DMS 273 (cell line): ENCODE measurements around the gene OR10H5.
A peak's percentile ranks its signal among the peaks of the same experiment; 100 is the strongest.
"Not testable (repeated sequence)": the region's sequence is repeated elsewhere in the genome, so short reads cannot be mapped to it uniquely, and the experiment has no call there.

Source experiments
- DNase-seq: peaks from one replicate; lab custom pipeline; 2025; ENCODE audit not compliant: unreplicated experiment; lab: John Stamatoyannopoulos, UW

The OR10H5 gene

DNA sequence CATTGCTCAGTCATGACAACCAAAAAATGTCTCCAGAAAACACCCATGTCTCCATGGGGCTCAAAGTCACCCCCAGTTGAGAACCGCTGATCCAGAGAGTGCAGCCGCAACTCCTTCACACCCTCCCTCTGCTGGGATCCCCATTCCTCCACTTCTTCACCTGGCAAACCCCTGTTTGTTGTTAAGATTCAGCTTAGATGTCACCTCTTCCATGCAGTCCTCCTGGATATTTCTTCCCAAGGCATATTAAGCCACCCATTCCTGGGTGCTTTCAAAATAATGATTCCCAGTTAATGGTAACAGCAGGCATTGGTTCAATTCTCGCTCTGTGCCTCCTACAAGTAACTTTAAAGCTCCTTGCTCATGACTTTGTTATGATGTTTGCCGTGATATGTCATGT lies 24.0 kb downstream of the OR10H5 start:
- no peak for DNase-seq

DNA sequence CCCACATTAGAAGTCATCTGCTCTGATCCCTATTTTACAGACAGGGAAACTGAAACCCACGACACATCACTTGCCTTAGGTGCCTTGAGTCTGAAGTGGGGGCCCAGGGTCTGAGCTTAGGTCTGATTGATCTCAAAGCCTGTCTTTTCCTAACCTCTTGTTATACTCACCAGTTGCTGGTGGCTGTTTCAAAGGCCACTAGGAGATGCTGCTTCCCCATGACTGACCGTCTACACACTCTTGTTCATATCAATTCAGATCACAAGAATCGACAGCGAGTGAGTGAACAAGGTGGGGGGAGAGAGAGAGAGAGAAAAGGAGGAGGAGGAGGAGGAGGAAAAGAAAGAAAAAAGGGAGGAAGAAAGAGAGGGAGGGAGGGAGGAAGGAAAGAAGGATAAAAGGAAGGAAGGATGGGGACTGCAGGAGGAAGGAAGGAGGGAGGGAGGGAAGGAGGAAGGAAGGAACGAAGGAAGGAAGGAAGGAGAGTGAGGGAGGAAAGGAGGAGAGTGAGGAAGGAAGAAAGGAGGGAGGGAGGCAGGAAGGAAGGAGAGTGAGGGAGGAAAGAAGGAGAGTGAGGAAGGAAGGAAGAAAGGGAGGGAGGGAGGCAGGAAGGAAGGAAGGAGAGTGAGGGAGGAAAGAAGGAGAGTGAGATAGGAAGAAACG lies 24.7 kb downstream of the OR10H5 start:
- DNase-seq = no peak

DNA sequence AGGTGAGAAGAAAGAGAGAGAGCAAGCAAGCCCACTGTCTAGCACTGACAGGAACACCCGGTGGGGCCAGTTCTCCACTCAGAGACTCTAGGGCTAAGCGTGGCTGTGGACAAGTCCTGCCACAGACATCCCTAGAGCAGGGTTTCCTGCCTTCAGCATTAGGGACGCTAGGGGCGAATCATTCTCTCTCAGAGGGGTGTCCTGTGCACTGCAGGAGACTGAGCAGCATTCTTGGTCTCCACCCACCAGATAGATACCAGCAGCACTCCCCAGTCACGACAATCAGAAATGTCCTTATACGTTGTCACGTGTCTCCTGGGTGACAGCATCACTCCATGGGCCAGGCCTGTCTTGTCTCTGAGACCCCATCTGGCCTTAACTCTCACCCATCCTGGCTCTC lies 26.5 kb downstream of the OR10H5 start:
- DNase-seq = no peak

DNA sequence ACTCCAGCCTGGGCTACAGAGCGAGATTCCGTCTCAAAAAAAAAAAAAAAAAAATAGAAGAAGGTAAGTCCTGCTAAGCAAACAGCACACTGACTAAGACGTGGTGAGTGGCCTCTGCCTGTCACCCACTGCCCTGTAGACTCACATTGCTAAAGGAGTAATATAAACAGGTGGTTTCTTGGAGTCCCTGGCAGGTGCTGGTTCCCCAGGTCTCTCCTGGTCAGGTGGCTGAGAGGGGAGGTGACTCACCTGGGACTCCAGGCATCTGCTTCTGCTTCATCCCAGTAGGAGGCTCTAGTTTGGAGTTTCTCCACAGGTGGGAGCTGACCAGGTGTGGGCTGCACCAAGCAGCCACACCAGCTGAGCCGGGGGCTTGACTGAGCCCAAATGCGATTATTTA lies 27.8 kb downstream of the OR10H5 start, which contains the start of gene OR10H1:
Gene OR10H1 (minus strand): TSS at position 359 of the 400 bp plus-strand sequence. CDS start 7,627 bp downstream, outside the sequence.
- DNase-seq = no peak

DNA sequence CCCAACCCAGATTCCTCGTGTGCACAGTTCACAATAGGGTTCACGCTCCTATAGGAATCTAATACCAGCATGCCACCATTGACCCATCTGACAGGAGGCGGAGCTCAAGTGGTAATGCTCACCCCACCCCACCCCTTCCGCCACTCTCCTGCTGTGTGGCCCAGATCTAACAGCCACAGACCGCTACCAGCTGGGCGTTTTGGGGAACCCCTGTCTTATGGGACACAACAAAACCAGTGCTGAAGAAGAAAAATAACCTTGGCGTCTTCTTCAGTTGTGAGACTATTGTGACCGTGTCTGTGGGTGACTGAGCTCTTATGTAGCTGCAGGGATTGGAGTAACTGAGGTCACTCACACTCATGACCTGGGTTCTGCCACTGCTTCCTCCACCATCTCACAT lies 33.2 kb downstream of the OR10H5 start:
- no peak for DNase-seq

DNA sequence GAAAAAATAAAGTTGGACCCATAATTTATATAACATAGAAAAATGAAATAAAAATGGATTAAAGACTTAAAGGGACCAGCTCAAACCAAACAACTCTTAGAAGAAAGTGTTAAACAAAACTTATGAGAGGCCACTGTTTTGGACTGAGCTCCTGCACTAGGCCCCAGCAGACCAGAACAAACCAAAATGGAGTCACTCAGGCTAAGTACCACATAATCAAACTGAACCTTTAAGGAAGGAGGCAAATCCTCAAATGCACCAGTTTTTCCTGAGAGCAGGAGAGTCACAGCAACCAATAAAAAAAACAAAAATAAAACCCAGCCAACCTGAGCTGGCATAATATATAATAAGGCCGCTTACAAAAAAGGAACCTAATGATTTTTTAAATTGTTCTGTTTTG lies 38.3 kb downstream of the OR10H5 start:
- DNase-seq = no peak

DNA sequence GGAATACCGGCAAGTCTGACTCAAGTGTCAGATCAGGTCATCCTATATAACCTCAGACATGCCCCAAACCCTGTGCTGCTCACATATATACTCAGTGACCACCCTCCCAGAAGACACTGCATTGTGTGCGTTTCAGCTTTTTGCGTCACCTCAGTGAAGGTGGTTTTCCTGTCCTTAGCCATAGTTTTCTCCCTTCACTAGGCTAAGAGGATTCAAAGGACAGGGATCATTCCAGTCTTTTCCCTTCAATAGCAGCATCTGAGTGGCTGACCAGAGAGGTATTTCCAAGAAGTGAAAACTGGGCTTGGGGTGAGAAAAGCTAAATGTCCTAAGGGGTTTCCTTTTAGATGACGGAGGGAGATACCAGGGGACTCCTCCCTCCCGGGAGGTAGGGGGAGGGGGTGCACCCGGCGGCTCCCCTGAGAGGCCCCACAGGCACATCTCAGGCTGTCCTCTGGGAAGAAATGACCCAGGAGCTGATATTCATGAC lies 40.7 kb downstream of the OR10H5 start:
- no peak for DNase-seq

DNA sequence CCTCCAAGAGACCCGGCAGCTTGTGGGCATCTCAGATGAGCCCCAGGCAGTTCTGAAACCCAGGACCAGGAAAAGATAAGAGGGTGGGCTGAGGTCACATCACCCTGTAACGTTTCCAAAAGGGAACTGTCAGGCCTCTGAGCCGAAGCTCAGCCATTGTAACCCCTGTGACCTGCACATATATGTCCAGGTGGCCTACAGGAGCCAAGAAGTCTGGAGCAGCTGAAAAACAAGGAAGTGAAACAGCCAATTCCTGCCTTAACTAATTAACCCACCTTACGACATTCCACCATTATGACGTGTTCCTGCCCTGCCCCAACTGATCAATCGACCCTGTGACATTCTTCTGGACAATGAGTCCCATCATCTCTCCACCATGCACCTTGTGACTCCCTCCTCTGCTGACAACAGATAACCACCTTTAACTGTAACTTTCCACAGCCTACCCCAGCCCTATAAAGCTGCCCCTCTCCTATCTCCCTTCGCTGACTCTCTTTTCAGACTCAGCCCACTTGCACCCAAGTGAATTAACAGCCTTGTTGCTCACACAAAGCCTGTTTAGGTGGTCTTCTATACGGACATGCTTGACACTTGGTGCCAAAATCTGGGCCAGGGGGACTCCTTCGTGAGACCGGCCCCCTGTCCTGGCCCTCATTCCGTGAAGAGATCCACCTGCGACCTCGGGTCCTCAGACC lies 41.3 kb downstream of the OR10H5 start:
- not testable (repeated sequence) for DNase-seq

DNA sequence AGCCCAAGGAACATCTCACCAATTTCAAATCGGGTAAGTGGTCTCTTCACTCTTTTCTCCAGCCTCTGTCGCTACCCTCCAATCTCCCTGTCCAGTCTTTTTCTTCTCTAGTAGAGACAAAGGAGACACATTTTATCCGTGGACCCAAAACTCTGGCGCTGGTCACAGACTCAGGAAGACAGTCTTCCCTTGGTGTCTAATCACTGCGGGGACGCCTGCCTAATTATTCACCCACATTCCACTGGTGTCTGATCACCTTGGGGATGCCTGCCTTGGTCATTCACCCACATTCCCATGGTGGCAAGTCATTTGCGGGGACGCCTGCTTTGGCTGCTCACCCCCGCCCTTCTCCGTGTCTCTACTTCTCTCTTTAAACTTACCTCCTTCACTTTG lies 41.8 kb downstream of the OR10H5 start:
- DNase-seq = no peak

DNA sequence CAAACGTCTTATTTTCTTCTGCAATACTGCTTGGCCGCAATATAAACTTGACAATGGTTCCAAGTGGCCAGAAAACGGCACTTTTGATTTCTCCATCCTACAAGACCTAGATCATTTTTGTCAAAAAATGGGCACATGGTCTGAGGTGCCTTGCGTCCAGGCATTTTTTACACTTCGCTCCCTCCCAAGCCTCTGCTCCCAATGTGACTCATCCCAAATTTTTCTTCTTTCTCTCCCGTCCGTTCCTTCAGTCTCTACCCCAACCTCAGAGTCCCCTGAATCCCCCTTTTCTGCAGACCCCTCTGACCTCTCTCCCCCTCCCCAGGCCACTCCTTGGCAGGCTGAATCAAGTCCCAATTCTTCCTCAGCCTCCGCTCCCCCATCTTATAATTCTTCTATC lies 42.3 kb downstream of the OR10H5 start:
- DNase-seq = no peak

DNA sequence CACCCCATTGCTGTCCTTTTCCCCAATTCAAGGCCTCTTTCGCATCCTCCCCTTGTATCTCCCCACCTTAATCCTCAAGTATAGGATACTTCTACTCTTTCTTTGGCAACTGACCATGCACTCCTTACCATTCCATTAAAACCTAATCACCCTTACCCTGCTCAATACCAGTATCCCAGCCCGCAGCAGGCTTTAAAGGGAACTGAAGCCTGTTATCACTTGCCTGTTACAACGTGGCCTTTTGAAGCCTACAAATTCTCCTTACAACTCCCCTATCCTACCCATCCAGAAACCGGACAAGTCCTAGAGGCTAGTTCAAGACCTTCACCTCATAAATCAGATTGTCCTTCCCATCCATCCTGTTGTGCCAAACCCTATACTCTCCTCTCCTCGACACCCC lies 44.2 kb downstream of the OR10H5 start:
- DNase-seq = no peak

DNA sequence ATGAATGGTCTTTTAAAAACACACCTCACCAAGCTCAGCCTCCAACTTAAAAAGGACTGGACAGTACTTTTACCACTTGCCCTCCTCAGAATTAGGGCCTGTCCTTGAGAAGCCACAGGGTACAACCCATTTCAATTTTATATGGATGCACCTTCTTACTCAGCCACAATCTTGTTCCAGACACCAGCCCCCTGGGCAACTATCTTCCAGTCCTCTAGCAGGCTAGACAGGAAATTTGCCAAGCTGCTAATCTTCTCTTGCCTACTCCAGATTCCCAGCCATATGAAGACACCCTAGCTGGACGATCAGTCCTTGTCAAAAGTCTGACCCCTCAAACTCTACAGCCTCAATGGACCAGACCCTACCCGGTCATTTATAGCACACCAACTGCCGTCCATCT lies 46.8 kb downstream of the OR10H5 start:
- DNase-seq = not testable (repeated sequence)

DNA sequence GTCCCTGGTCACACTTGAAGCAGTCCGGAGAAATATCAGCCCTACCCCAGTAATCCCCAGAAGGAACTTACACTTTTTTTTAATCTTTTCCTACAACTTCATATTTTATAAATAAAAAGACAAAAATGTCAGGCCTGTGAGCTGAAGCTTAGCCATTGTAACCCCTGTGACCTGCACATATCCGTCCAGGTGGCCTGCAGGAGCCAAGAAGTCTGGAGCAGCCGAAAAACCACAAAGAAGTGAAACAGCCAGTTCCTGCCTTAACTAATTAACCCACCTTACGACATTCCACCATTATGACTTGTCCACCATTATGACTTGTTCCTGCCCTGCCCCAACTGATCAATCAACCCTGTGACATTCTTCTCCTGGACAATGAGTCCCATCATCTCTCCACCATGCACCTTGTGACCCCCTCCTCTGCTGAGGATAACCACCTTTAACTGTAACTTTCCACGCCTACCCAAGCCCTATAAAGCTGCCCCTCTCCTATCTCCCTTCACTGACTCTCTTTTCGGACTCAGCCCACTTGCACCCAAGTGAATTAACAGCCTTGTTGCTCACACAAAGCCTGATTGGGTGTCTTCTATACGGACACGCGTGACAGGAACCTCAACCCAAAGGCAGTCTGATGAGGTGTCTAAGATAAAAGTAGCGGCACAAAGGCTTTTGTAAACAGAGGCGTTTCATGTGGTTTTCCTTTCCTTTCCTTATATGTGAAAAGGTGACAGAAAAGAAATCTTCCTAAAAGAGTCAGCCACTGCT lies 48.3 kb downstream of the OR10H5 start:
- DNase-seq = not testable (repeated sequence)

DNA sequence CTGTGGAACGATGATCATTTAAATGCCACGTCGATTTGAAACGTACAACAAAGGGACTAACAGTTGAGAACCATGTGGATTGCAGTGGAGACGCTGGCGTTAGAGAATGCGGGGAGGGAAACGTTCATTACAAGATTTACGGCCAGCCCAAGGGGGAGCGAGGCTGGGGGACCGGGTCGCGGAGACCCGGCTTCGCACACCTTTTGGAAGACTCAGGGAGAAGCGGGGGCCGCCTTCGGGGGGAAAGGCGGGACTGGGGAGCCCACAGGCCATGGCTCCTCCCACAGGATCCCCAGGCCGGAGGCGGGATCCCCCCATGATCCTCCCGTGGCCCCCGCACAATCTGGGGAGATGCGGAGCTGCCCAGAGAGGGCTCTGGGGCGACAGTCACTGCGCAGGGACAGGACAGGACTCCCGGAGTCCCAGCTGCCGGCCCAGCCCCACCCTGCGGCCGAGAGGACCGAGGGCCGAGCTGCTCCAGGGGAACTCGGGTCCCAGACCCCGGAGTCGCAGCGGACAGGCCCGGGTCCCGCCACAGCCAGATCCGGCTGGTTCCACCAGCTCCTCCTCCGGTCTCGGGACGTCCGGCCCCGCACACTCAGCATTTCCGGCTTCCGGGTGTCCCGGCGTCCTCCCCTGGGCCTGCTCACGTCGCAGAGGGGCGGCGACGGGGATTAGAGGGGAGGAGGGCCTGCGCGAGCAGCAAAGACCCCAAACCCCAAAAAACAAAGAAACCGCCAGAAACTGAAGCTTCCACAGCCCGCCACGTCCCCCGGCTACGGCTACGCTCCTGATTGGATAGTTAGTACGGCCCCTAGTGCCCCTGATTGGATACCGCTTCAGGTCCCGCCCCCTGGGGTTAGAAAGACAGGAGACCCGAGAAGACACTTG lies 49.1 kb downstream of the OR10H5 start:
- DNase-seq = peak; percentile 89

DNA sequence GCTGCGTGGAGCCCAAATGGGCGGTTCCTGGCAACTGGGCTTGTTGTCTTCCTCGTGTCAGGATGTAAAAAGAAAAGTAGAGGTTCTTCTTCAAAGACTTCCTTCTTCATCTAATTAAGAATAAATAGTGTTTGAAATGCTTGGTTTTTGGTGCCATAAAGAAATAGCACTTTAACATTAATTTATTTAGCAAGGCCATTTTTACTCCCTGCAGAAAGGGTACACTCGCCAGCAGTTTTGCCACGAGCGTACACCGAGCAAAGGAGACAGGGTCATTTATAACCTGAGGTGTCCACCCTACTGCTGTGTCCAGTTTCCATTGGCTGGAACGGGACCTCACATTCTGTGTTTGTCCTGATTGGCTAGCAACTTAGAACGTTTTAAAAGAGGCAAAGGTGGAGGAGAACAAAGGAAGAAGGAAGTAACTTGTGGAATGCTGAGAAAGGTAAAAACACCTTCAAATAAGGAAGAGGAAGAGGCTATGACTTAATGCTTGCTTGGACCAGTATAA lies 49.8 kb downstream of the OR10H5 start:
- DNase-seq = no peak

DNA sequence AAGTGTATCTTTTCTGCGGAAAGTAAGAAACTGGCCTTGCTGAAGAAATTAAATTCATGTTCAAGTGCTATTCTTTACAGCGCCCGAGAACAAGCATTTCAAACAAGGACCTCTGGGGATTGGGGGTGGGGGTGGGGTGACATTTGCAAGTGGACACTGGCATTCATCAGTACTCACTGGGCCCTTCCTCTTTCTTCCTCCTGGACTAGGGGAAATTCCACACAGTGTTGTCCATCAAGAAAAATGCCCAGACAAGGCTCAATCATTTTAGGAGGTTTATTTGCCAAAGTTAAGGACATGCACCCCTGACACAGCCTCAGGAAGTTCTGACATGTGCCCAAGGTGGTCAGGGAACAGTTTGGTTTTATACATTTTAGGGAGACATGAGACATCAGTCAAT lies 50.9 kb downstream of the OR10H5 start:
- DNase-seq = no peak

DNA sequence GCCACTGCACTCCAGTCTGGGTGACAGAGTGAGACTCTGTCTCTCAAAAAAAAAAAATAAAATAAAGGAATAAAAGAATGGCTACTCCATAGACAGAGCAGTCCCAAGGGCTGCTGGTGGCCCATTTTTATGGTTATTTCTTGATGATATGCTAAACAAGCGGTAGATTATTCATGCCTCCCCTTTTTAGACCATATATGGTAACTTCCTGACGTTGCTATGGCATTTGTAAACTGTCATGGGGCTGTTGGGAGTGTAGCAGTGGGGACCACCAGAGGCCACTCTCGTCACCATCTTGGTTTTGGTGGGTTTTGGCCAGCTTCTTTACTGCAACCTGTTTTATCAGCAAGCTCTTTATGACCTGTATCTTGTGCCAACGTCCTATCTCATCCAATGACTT lies 52.4 kb downstream of the OR10H5 start:
- not testable (repeated sequence) for DNase-seq

DNA sequence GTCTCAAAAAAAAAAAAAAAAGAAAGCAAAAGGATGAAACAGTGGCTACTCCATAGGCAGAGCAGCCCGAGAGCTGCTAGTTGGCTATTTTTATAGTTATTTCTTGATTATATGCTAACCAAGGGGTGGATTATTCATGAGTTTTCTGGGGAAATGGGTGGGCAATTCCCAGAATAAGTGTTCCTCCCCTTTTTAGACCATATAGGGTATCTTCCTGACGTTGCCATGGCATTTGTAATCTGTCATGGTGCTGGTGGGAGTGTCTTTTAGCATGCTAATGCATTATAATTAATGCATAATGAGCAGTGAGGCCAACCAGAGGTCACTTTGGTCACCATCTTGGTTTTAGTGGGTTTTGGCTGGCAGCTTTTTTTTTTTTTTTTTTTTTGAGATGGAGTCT lies 53.4 kb downstream of the OR10H5 start:
- DNase-seq = no peak

DNA sequence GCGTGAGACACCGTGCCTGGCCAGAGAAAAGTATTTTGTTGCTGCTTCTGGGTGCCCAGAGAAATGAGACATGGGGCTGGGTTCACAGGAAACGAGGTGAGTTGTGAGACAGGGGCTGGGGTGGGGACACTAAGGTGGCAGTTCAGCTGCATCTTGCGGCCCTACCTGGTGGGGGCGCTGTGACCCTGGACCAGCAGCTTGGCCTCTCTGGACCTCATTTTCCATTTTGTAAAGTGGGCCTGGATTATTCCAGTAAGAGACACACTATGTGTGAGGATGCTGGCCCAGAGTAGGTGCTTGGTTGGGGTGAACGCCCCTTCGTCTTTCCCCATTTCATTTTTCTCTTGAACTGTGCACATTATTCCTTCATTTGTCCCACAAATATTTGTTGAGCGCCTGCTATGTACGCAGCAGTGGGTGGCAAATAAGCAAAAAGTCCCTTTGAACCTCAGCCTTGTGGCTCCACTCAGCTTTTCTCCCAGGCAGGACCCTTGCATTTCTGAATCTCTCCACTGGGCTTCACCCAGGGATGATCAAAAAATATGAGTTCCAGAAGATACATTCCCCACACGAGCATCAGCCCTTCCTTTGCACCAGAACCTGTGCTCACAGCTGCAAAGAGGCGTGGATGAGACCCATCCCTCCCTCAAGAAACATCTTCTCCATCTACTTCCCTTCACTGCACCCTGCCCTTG lies 54.6 kb downstream of the OR10H5 start:
- no peak for DNase-seq
